Measurements from ENCODE around the gene AFF1.
"Not testable (repeated sequence)": the region's sequence is repeated elsewhere in the genome, so short reads cannot be mapped to it uniquely, and the experiment has no call there.

The AFF1 gene

DNA sequence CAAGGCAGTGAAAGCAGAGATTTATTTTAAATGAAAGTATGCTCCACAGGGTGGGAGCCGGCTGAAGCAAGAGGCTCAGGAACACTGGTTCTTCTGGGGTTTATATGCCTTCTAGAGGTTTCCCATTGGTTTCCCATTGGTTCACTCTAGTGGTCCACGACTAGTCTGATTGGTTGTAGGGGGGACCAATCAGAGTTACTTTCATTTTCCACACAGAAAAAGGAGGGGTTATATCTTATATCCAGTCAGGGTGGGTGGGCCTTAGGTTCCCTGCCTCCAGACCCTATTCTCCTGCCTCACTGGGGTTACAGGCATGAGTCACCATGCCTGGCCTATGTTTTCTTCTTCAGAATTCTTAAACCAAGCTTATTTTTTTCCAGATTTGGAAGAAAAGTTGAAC lies 184.0 kb downstream of the AFF1 start:
- no peak for DNase-seq

DNA sequence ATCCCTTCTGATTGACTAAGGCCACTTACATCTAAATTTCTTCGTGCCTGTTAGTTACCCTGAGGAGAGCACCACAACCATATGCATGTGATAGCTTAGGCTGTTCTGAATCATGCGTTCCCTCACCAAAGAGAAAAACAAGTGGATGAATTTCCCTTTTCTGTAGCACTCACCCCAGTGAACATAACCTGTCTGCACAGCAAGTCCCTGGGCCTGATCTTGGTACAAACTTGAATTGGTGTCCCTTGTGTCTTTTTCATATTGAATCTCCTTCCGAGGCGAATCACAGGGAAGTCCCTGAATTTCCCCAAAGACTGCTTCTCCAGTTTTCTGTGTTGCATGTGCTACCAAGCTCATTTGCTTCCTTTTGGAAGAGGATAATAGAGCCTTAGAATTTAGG lies 185.2 kb downstream of the AFF1 start:
- no peak for DNase-seq

DNA sequence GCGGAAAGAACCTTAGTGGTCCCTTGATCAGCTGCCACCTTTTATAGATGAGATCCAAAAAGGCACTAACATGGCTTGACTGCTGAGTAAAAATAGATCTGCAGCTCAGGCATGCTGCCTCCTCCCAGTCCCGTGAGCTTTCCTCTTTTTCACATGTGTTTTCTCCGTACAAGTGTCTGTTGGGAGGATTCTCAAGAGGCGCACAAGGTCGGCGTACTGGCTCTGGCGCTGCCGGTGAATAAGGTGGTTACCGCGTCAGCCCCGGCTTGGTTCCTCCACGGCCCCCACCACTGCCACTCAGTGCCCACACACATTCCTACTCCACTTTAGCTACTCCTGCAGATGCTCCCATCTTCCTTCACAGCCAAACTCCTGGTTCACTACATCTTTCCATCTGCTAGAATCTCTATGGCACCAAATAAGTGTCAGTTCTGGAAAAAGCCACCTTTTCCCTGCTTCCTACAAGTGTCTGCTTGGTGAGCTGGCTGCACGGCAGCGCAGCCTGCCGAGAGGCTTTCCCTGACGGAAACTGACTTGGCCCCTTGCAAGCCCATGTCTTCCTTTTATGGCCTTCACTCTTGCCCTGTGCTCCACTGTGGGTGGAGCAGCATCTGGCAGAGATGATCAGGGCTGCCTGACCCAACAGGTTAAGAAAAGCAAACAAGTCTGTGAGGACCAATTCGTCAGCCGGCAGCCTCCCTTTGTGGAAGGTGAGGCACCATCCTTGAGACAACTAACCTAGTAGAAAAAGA lies 185.8 kb downstream of the AFF1 start:
- no peak for DNase-seq

DNA sequence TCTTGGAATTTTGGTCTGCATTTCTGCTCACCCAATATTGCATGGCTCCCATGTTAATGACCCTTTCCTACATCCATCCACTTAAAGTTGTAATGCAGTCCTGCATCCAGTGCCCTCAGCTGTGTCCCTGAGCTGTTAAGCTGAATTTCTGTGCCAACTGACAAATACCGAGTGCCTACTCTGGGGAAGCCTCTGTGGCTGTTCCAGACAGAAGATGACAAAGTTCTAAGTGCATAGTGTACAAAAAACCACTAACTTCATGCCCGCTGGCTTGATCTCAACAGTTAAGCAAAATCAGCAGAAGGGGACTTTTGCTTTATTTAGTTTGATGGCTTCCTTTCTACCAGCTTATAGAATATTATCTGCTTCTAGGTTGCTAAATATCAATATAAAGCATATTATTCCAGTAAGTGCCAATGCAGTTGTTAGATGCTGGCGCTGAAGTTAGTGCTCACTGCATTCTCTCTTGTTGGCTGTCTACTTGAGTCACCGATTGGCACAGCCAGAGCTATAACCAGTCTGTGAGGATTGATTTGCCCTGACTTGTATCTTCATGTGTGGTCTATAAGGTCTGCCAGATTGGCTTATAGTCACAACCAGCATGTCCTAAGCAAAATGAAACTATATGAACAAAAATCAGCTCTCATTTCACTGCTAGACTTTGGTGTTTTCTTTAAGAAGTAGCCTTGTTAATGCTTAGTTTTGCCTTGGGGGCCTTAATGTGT lies 186.7 kb downstream of the AFF1 start:
- no peak for DNase-seq

DNA sequence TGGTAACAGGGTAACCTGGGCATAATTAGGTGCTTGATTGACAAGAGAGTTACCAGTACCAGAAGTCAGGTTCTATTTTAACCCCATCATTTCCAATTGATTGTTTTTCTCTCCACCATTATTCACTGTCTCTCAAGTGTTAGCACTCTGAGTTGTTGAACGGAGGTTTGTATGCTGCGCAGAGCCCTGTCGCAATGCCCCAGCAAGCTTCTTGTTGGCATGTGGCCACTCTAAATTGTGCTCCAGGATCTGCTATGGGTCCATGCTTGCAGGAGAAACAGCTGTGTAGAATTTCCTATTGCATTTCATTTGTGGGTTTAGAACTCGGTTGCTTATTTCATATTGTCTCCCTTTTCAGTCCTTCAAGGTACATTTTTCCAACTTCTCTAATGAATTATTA lies 187.4 kb downstream of the AFF1 start:
- DNase-seq = no peak

DNA sequence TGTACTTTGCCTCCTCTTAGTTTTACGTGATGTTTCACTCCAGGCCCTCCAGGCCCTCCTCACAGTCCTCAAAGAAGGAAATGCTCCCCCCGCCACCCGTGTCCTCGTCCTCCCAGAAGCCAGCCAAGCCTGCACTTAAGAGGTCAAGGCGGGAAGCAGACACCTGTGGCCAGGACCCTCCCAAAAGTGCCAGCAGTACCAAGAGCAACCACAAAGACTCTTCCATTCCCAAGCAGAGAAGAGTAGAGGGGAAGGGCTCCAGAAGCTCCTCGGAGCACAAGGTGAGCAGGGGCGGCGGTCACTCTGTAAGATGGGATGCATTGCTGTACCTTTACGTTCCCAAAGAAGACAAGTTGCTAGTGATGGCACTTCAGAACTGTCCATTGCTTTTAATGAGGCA lies 191.2 kb downstream of the AFF1 start:
- no peak for DNase-seq

DNA sequence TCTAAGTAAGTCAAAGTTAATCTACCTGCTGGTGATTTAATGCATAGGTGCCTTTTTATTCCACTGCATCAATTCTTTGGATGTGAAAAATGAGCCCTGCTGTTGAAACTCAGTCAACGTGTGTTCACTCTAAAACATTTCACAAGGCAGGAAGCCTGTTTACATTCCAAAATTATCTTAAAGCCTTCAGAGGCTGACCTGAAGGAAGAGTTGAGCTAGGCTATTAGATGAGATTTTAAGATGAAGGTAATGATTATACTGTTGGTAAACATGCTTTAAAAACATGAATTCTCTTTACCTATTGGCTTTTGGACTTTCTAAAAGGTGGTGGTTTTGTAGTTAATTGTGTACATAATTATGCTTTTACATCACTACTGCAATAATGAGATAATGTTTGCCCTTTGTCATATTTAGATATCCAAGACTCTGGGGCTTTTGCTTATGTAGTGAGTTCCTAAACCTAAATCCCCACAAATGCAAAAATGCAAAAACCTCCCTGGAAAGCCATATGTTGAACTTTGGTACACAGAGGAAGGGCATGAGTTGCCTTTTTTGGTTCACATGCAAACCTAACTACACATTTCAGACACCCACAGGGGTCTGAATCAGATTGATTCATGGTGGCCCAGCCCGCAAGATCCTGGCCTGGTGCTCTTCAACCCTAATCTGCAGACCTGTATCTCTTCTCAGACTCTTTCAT lies 193.3 kb downstream of the AFF1 start:
- DNase-seq = no peak

DNA sequence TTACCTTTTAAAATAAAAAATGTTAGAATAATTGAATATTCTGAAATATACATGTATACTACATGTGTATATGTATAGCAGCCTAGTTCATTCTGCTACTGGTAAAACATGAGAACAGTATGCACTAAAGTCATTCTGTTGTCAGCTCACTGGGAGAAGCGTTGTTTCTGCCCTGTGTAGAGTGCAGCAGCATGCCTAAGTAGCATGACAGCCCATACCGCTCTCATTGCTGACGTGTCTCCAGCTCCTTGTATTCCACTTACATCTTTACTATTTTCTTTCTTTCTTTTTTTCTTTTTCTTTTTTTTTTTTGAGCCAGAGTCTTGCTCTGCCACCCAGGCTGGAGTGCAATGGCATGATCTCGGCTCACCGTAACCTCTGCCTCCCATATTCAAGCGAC lies 194.9 kb downstream of the AFF1 start:
- no peak for DNase-seq

DNA sequence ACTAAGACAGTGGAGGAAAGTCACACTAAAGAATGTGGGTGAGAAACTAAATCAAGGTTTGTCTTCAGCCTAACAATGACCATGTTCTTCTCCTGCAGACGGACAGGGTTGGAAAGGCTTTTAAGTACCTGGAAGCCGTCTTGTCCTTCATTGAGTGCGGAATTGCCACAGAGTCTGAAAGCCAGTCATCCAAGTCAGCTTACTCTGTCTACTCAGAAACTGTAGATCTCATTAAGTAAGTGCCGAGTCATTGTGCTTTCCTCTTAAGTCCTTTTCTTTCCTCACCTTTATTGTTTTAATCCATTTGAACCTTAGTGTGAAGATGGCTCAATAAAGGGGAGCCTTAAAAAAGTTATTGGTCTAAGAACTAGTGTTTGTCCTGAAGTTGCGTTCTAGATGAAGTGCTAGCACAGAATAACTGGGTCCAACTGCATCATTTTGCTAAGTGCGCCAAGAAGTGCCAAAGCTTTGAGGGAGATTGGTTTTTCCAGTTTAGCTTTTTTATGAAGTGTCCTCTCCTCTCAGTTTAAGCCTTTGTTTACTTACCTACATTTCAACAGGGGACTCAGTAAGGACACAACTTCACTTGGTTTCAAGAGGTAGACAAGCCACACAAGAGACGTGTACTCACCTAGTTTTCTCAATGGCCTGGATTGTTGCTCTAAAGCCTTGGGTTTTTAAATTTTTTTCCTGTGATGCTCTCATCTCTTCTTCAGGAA lies 196.3 kb downstream of the AFF1 start:
- no peak for DNase-seq

DNA sequence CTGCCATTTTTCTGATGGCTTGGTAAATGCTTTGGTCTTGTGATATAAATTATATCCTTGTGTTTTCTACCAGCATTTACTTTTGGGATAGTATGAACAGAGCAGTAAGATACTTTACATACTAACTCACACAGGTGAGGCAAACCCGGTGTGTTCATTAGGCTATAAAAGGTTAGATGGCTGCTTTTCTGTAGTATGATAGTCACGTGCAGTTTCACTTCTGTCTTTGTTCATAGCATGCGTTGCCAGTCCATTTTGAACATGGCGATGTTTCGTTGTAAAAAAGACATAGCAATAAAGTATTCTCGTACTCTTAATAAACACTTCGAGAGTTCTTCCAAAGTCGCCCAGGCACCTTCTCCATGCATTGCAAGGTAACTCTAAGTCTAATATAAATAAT lies 197.2 kb downstream of the AFF1 start:
- no peak for DNase-seq

DNA sequence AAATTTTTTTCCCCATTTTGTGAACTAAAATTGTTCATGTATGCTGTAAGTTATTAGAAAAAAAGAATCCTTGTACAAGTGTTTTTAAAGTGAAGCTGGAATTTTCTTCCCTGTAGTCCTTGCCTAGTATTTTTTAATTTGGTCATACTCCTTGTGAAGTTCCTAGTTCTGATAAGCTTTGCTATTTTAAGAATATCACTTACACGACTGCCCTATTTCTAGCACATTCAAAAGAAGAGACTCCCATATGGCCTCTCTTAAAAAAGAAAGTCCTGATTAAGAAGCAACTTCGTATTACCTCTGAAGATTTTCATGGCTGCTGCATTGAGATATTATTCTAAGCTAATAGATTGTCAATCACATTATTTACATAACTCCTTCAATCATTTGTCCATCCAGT lies 198.4 kb downstream of the AFF1 start:
- no peak for DNase-seq

DNA sequence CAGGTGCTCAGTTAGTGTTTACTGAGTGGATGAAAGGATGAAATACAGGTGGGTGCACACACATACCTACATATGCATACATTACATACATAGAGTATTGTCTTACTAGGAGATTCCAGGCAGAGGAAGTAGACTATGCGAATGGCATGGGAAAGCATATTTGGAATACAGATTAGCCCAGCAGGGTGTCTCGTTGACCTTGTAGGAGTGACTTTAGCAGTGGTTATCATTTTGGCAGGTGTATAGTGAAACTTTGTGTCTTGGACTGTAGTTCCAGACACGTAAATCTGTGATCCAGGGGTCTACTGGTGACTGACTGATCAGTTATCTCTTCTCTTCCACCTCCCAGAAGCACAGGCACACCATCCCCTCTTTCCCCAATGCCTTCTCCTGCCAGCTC lies 199.3 kb downstream of the AFF1 start:
- DNase-seq = no peak

DNA sequence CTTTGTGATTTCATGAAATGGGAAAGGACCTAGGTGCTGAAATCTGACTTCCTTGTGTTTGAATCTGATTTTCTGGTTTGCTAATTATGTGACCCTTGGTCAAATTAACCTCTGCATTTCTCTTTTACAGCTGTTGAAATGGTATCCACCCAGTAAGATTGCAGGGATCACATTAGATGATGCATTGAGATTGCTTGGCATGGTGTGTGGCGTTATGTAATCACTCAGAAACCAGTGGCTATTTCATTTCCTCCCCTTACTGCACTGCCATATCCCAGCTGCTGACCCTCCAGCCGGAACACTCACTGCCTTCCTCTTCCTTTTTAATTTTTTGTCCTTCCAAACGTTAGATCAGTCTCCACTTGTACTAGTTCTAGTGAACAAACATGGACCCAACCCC lies 206.6 kb downstream of the AFF1 start:
- no peak for DNase-seq

DNA sequence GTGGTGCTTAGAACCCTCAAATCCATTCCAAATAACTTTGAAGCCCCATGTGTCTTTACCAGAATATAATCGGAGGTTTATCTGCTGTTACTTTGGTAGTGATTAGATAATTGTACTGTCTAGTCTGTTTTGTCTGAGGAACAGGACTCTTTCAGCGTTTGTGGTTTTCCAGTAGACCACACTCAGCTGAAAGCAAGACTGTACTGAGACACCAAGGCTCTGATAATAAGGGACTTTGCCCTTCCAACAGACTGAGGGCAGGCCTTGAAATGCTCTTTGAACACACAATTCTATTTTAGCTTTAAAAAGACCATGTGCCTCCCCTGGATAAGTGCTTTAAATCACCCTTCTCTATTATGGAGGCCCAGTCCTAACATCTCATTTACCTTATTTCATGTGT lies 209.5 kb downstream of the AFF1 start:
- no peak for DNase-seq

DNA sequence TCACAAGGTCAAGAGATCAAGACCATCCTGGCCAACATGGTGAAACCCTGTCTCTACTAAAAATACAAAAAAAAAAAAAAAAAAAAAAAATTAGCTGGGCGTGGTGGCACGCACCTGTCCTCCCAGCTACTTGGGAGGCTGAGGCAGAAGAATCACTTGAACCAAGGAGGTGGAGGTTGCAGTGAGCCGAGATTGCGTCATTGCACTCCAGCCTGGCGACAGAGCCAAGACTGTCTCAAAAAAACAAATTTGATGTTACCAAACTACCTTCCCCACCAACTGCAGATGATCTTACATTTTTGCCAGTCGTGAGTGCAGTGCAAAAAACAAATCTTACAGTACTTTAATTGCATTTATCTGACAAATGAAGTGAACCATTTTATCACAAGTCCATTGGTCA lies 211.1 kb downstream of the AFF1 start:
- not testable (repeated sequence) for DNase-seq

DNA sequence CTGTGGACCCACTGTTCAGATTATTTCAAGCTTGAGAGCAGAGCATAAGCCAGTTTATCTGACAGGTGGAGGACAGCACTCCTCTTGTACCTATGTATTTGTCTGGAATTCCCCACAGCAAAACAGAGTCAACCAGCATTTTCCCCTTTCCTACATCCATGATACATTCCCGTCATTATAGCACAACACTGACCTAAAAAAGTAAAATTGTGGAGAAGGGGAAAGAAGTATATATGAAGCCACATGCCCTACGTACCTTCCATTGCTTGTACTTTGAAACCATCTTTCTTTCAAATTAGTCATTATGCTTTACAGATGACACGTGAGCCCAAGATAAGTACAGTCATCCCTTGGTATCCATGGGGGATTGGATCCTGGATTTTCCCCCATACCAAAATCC lies 212.3 kb downstream of the AFF1 start:
- no peak for DNase-seq

DNA sequence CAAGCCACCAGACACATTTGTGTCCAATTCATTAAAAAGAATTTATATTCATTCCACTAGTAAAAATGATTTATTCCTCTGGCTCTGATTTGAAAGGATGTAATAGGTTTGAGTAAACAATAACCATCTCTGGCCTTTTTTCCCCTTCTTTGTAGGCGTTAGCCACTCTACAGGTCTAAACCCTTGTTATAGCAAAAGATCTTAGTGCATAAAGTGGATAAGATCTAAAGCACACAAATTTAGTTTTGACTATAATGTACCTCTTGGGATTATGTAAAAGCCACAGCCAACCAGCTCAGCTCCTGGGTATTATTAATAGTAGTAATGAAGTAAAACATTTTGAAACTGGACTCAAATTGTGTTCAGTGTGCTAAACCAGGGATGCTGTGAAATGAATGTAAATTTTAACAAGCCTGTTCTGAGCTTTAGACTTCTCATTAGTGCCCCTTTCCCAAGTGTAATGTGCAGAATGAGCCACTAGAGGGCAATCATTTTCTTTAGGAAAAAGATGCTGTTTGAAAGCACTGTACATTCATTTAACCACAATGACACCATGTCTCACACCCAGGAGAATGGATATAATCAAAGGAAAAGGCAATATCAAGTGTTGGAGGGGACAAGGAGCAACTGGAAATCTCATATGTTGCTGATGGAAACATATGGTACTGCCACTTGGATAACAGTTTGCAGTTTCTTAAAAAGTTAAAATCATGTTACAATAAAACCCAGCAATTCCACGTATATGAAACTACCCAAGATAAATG lies 215.9 kb downstream of the AFF1 start:
- DNase-seq = peak; percentile 55

DNA sequence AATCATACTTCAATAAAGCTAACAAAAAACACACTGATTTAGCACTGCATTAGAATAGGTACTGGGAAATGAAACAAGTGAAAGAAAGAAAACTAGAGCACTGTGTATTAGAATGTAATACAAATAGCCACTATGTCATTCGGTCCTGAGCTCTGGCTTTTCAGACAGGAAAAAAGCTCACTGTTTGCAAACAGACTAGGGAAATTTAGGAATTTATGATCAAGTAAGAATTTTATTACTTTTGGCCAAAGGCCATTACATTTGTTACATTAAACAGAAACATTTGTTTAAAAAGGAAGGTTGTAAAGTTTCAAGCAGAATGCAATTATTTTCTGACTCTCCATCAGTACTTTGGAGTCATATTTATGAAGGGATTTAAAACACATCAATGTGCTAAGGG lies 216.9 kb downstream of the AFF1 start:
- no peak for DNase-seq

DNA sequence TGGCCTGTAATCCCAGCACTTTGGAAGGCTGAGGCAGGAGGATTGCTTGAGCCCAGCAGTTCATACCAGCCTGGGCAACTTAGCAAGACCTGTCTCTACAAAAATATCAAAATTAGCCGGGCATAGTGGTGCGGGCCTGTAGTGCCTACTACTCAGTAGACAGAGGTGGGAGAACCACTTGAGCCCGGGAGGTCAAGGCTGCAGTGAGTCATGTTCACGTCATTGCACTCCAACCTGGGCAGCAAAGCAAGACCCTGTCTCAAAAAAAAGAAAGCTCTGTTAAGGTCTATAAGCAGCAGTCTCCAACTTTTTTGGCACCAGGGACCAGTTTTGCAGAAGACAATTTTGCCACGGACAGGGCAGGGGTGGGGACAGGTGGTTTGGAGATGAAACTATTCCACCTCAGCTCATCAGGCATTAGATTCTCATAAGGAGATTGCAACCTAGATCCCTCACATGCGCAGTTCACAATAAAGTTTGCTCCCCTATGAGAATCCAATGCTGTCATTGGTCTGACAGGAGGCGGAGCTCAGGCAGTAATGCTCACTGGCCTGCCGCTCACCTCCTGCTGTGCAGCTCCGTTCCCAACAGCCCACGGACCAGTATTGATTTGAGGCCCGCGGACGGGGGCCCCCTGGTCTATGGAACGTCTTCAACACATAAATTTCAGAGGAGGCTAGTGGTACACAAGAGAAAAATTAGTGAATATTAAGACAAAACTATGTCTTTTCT lies 217.7 kb downstream of the AFF1 start:
- no peak for DNase-seq

DNA sequence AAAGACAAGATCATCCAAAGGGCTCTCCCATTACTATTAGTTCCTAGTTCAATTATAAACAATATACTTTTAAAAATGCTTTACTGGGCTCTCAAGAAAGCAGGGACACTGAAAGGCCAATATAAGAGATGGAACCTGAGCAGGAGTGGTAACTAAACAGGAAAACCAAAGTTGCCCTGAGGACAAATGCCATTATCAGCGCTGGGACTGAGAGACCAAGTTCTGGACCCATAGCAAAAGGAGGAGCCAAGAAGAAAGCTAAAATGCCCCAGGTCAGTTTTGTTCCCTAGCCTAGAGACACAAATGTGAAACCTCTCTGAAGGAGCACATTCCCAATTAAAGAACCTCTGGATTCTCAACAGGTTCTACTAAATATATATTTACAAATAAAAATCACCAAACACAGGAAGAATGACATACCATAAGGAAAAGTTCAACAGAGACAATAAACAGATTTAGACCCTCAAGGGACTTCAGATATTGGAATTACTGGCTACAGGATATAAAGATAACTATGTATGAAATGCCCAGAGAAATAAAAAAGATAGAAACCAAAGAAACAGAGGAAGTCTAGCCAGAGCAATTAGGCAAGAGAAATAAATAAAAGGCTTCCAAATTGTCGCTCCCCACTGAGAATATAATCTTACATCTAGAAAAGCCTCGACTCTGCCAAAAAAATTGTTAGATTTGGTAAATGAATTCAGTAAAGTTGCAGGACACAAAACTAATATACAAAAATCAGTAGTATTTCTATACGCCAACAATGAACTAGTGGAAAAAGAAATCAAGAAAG lies 218.5 kb downstream of the AFF1 start:
- DNase-seq = no peak

DNA sequence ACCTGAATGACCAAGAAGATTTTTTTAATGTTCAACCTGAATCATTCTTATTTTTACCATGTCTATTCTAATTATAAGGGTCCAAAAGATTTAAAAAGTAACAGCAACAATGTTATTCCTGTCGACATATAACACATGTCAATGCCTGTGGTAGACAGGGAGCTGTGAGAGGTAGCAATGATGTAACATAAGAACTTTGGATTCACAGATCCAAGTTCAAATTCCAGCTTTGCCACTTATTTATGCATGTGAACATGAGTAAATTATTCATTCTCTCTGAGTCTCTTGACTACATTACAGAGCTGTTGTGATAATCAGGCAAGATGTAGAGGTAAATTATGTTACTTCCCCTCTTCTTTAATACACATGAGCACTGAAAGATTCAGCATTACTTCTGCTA lies 231.1 kb downstream of the AFF1 start:
- DNase-seq = no peak
